Islet precursor cell (in vitro differentiated cells): ENCODE measurements around the gene IVD.
A peak's percentile ranks its signal among the peaks of the same experiment; 100 is the strongest.

Experiments used
- DNase-seq: peaks from one replicate; pipeline ENCODE4 v3.0.0-alpha.2; 2018

IVD gene

GRCh38 chr15:40405501-40406381 lies at the start of gene IVD:
IVD (plus strand) TSS chr15:40405795; CDS start chr15:40405828, 33 bp downstream.
- DNase-seq: peak; percentile 98

GRCh38 chr15:40355976-40356585 lies 49.5 kb upstream of the IVD start:
- no peak for DNase-seq

GRCh38 chr15:40357246-40357645 lies 48.3 kb upstream of the IVD start:
- DNase-seq: no peak

- peak; percentile 94 for DNase-seq
These were observed 47.7 kb upstream of the IVD start, which contains the start of gene DISP2 for GRCh38 chr15:40357723-40358470. DISP2 (plus strand) TSS chr15:40358219; CDS start chr15:40358322, 103 bp downstream.

GRCh38 chr15:40358471-40359353 lies 46.9 kb upstream of the IVD start:
- no peak for DNase-seq

GRCh38 chr15:40360015-40360414 lies 45.6 kb upstream of the IVD start:
- DNase-seq: no peak

GRCh38 chr15:40361640-40362039 lies 44.0 kb upstream of the IVD start:
- DNase-seq: no peak

- no peak for DNase-seq
These were observed 42.0 kb upstream of the IVD start for GRCh38 chr15:40363611-40364010.

- no peak for DNase-seq
These were observed 41.3 kb upstream of the IVD start for GRCh38 chr15:40364251-40364650.

GRCh38 chr15:40365016-40365415 lies 40.6 kb upstream of the IVD start:
- DNase-seq: no peak

GRCh38 chr15:40365624-40366456 lies 39.8 kb upstream of the IVD start:
- no peak for DNase-seq

- no peak for DNase-seq
These were observed 38.9 kb upstream of the IVD start for GRCh38 chr15:40366457-40367370.

GRCh38 chr15:40367371-40367685 lies 38.3 kb upstream of the IVD start:
- no peak for DNase-seq

- DNase-seq: peak; percentile 95
These were observed 37.6 kb upstream of the IVD start for GRCh38 chr15:40367686-40368611.

GRCh38 chr15:40368719-40369473 lies 36.7 kb upstream of the IVD start:
- DNase-seq: no peak

- DNase-seq: peak; percentile 43
These were observed 36.1 kb upstream of the IVD start for GRCh38 chr15:40369474-40369869.

GRCh38 chr15:40369971-40370370 lies 35.6 kb upstream of the IVD start:
- DNase-seq: peak; percentile 40

GRCh38 chr15:40372981-40373380 lies 32.6 kb upstream of the IVD start:
- no peak for DNase-seq

- no peak for DNase-seq
These were observed 28.0 kb upstream of the IVD start for GRCh38 chr15:40377606-40378005.
